Activated naive CD4-positive, alpha-beta T cell treated with anti-CD3 and anti-CD28 coated beads for 36 hours (primary cell): Measurements from ENCODE around the gene MYO1E. TPM values are rescaled to one million over a fixed set of nuclear protein-coding genes. Genes with fewer than 3 reads are reported as not detected.

Source experiments
- CTCF ChIA-PET: fragments of 350-600 bp; sonication (Branson Sonifier 250); formaldehyde crosslinking; loops from one replicate; lab custom pipeline; 2021; ENCODE audit warnings: antibody characterized with exemption; lab: Charles Lee
- DNase-seq: peaks from one replicate; pipeline ENCODE4 v3.0.0-alpha.2; 2020
- H3K27ac Mint-ChIP-seq: one replicate; pipeline ENCODE4 v1.8.0; 2021; ENCODE audit warnings: mild to moderate bottlenecking, mixed read lengths
- H3K27me3 Mint-ChIP-seq: one replicate; pipeline ENCODE4 v1.8.0; 2021; ENCODE audit warnings: low read depth, mixed read lengths
- H3K36me3 Mint-ChIP-seq: one replicate; pipeline ENCODE4 v1.8.0; 2021; ENCODE audit warnings: low read depth, mixed read lengths
- H3K4me1 Mint-ChIP-seq: one replicate; pipeline ENCODE4 v1.8.0; 2021; ENCODE audit warnings: low read depth, mixed read lengths
- H3K4me3 Mint-ChIP-seq: one replicate; pipeline ENCODE4 v1.8.0; 2021; ENCODE audit warnings: mild to moderate bottlenecking, moderate library complexity, mixed read lengths
- H3K9me3 Mint-ChIP-seq: one replicate; pipeline ENCODE4 v1.8.0; 2021; ENCODE audit warnings: mixed read lengths
- intact Hi-C: fragments of 100-400 bp; cut with micrococcal nuclease; formaldehyde crosslinking; loops from one replicate; pipeline ENCODE4 v1.15.1; 2023
- total RNA-seq, 2 experiments: library from RNA; stranded (reverse); gene quantifications; one replicate each; pipeline ENCODE4 v1.2.3, GENCODE V29; 2021

MYO1E gene
- total RNA-seq, 2 experiments from 2014 or later = 1.4 to 2.9 TPM

DNA sequence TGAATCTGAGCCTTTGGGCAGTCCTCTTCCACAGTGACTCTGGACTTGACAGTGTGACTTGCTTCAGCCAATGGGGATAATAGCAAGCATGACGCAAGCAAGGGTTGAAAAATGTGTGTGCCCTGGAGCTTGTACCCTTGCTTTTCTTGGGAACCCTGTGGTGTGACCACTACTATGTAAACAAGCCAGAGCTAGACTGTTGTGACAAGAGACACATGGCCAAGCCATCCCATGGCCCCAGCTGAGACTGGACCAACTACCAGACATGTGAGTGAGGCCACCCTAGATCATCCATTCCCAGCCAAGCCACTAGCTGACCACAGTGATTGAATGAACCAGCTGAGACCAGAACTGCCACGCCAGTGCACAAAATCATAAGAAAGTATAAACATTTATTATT lies 11.8 kb downstream of the MYO1E start:
- no peak overlapping the region for H3K27ac Mint-ChIP-seq
- no peak overlapping the region for H3K4me3 Mint-ChIP-seq
- intact Hi-C loops = no loop called here
- no peaks in the 10 kb centered on the region for H3K9me3 Mint-ChIP-seq
- H3K4me1 Mint-ChIP-seq = no peaks in the 10 kb centered on the region
- no peak for DNase-seq
- H3K27me3 Mint-ChIP-seq = no peaks in the 10 kb centered on the region
- H3K36me3 Mint-ChIP-seq = no peaks in the 10 kb centered on the region
- CTCF ChIA-PET = interaction anchor here (0.6 to 1.6 kb wide), 4 partner anchors 13 to 1998 kb away, joined by 3 read pairs; no protein-coding TSS in a partner anchor

DNA sequence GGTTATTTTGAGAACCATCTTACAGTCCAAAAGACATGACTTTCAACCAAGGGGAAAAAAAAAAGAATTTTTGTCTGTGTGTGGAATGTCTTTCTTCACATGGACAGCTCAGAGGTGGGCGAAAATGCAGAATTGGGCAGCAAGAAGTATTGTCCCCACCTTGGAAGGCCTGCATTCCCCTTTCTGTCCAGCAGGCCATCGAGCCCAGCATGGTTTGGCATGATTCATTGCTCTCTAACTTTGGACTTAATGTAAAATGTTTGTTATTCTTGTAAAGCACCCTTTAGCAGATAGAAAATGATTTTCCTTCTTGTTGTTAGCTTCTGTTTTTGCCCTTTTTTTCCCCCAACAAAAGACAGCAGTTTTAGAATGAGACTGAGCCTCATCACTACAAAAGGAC lies 12.4 kb downstream of the MYO1E start:
- Mint-ChIP-seq H3K27ac (no peak overlapping the region), H3K4me3 (no peak overlapping the region), H3K36me3 (no peaks in the 10 kb centered on the region), H3K4me1 (no peaks in the 10 kb centered on the region), H3K9me3 (no peaks in the 10 kb centered on the region), H3K27me3 (no peaks in the 10 kb centered on the region)
- intact Hi-C loops = no loop called here
- no peak for DNase-seq
- CTCF ChIA-PET = interaction anchor here (0.7 to 1.6 kb wide), 3 partner anchors 14 to 1997 kb away, joined by 3 read pairs; no protein-coding TSS in a partner anchor

DNA sequence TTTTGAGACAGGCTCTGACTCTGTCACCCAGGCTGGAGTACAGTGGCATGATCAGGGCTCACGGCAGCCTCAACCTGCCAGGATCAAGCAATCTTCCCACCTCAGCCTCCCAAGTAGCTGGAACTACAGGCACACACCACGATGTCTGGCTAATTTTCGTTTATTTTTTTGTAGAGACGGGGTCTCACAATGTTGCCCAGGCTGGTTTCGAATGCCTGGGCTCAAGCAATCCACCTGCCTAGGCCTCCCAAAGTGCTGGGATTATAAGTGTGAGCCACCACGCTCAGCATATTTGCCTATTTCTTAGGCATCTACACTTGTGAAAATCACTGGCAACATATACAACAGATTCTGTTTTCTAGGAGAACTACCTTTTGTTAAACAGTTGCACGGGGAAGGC lies 16.9 kb downstream of the MYO1E start:
- Mint-ChIP-seq H3K4me1 (peaks cover 11% of the 10 kb centered on the region), H3K4me3 (no peak overlapping the region), H3K27ac (no peak overlapping the region), H3K36me3 (no peaks in the 10 kb centered on the region), H3K27me3 (no peaks in the 10 kb centered on the region), H3K9me3 (no peaks in the 10 kb centered on the region)
- no peak for DNase-seq
- CTCF ChIA-PET = no interaction called here
- intact Hi-C loops = no loop called here

DNA sequence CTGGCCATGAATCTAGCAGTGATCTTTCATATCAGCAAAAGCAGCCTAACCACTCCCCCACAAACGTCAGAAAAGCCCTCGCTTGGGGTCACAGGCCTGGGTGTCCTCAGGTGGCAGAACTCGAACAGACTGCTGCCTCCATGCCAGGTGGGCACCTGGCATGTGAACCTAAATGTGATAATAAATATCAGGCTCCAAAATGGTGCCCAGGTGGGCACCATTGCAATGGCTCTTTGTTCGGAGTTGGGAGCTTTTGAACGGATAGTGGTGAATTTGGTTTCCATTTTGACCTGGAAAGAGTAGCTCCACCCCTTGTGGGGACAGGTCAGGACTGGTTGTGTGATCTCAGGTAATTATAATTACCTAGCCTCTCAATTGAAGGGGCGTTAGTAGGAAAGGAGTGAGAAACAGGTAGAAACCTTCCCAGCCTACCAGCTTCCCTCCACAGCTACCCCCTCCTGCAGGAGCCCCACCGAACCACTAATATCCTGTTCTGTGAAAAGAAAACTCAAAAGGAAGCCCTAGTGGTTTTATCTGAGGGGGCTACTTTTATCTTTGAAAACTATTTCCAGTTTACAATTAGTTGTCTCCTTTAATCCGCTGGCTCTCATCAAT lies 18.1 kb downstream of the MYO1E start:
- intact Hi-C loops = loop anchor here (5.0 kb wide), 1 partner anchor 372 kb away; no protein-coding TSS in a partner anchor
- CTCF ChIA-PET = no interaction called here
- Mint-ChIP-seq H3K36me3 (no peaks in the 10 kb centered on the region), H3K27ac (no peak overlapping the region), H3K9me3 (no peaks in the 10 kb centered on the region), H3K4me1 (peaks cover 18% of the 10 kb centered on the region), H3K27me3 (no peaks in the 10 kb centered on the region), H3K4me3 (no peak overlapping the region)
- DNase-seq = no peak

DNA sequence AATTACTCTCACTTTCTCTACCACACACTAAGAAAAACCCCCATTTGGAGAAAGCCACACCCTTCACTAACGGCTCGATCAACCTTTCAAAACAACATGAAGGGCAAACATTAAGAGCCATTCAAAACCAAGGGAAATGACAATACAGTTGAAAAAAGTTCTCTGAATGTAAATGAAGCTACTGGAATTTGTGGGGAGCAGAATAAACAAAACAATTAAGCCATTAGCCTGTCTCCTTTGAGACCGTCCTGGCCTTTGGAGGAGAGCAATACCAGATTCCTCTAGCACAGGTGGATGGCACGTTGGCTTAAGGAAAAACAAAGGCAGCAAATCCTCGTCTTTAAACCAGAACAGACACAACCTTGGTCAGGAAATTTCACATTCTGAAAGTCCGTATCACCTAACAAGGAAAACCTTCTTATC lies 18.7 kb downstream of the MYO1E start:
- intact Hi-C loops = loop anchor here (5.0 kb wide), 1 partner anchor 372 kb away; no protein-coding TSS in a partner anchor
- CTCF ChIA-PET = interaction anchor here (0.7 kb wide), 1 partner anchor 22 kb away, joined by 3 read pairs; no protein-coding TSS in a partner anchor
- H3K27ac Mint-ChIP-seq = no peak overlapping the region
- DNase-seq = no peak
- no peaks in the 10 kb centered on the region for H3K36me3 Mint-ChIP-seq
- no peaks in the 10 kb centered on the region for H3K9me3 Mint-ChIP-seq
- H3K4me1 Mint-ChIP-seq = peaks cover 18% of the 10 kb centered on the region
- H3K27me3 Mint-ChIP-seq = no peaks in the 10 kb centered on the region
- no peak overlapping the region for H3K4me3 Mint-ChIP-seq

DNA sequence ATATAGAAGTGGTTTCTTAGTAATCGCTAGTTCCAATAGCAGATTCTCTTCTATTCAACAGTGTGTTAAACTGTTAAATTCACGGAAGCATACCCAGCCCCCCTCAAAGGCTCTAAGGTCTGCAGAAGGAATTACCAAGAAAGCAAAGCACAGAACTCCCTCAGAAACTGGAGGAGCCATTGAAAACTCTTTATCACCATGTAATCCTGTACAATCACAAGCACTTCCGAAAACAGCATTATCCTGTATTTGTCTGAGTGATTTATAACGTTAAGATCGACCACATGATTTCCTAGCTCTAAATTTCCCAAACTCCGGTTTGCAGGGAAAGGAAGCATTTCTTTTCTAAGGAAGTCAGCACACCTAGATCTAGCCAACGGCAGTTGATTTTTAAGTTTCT lies 20.0 kb downstream of the MYO1E start:
- Mint-ChIP-seq H3K27ac (no peak overlapping the region), H3K36me3 (no peaks in the 10 kb centered on the region), H3K9me3 (no peaks in the 10 kb centered on the region), H3K4me3 (no peak overlapping the region), H3K4me1 (peaks cover 18% of the 10 kb centered on the region), H3K27me3 (no peaks in the 10 kb centered on the region)
- CTCF ChIA-PET = no interaction called here
- DNase-seq = no peak
- intact Hi-C loops = loop anchor here (5.0 kb wide), 1 partner anchor 370 kb away; no protein-coding TSS in a partner anchor

DNA sequence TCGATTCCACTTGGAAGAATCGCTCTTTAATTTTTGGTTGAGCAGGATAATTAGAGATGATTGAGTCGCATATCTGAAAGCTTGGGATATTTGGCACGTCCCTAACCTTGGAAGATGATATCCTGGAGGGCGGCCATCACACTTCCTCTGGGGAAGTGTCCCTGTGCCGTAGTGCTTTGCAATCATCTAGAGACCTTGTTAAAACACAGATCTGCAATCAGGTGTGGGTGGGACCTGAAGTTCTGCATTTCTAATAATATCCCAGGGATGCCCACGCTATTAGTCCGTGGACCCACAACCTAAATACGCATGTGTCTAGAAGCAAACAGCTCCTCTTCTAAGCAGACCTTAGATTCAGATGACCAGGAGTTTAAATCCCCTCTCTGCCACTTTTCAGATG lies 20.5 kb downstream of the MYO1E start:
- no peaks in the 10 kb centered on the region for H3K36me3 Mint-ChIP-seq
- H3K9me3 Mint-ChIP-seq = no peaks in the 10 kb centered on the region

DNA sequence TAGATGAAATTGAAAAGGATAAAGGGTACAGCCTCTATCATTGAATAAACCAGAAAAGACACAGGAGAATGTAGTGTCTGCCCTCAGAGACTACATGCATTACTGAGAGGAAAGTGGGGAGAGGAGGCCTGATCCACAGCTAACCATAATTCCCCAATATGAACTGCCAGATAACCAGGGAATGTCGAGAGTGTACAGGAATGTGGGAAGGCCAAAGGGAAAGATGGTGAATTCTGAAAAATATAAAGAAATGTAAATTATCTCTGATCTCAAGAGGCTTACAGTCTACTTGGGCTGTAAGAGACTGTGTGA lies 22.3 kb downstream of the MYO1E start:
- DNase-seq = no peak
- CTCF ChIA-PET = no interaction called here
- Mint-ChIP-seq H3K4me3 (no peak overlapping the region), H3K9me3 (no peaks in the 10 kb centered on the region), H3K27me3 (no peaks in the 10 kb centered on the region), H3K36me3 (no peaks in the 10 kb centered on the region), H3K4me1 (peaks cover 18% of the 10 kb centered on the region), H3K27ac (no peak overlapping the region)
- intact Hi-C loops = loop anchor here (2.0 to 5.0 kb wide), 2 partner anchors 50 to 368 kb away; no protein-coding TSS in a partner anchor

More for the DNA sequence above, 20.5 kb downstream of the MYO1E start:
- CTCF ChIA-PET = no interaction called here
- Mint-ChIP-seq H3K4me1 (peaks cover 18% of the 10 kb centered on the region), H3K27ac (no peak overlapping the region), H3K27me3 (no peaks in the 10 kb centered on the region), H3K4me3 (no peak overlapping the region)
- intact Hi-C loops = loop anchor here (5.0 kb wide), 1 partner anchor 370 kb away; no protein-coding TSS in a partner anchor
- DNase-seq = no peak

DNA sequence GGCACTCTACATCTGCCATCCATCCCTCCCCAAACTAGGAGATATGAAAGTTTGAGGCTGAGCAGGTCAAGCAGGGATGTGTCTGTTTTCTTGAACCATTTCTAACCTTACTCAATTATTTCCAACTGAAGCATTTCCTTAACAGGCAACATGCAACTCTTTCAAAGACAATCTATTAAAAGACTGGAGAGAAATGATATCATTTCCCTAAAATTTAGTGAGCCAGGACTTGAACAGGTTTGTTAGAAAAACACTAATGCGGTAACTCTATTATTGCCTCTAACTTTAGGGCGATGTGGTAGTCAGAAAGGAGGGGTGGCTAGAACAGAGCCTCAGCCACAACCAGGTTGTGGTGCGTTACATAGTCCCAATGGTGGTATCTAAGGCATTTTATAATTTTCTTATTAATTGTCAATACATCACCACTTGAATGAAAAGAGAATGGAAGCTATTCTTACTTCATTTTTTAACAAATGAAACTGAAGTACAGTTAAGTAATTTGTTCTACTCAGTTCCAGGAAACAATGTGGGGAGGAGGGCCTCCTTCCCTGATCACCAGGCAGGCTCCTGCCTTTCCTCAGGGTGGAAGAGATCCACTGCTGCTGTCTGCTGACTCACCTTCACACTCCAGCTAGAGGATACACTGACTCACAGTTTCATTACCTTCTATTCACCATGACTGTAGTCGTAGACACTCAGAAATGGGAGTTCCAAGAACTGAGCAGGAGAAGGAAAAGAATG lies 22.8 kb downstream of the MYO1E start:
- Mint-ChIP-seq H3K4me3 (no peak overlapping the region), H3K27me3 (no peaks in the 10 kb centered on the region), H3K27ac (no peak overlapping the region), H3K9me3 (no peaks in the 10 kb centered on the region), H3K4me1 (peaks cover 17% of the 10 kb centered on the region), H3K36me3 (no peaks in the 10 kb centered on the region)
- intact Hi-C loops = loop anchor here (2.0 to 5.0 kb wide), 2 partner anchors 49 to 368 kb away; no protein-coding TSS in a partner anchor
- CTCF ChIA-PET = no interaction called here
- peak; percentile 40 for DNase-seq

DNA sequence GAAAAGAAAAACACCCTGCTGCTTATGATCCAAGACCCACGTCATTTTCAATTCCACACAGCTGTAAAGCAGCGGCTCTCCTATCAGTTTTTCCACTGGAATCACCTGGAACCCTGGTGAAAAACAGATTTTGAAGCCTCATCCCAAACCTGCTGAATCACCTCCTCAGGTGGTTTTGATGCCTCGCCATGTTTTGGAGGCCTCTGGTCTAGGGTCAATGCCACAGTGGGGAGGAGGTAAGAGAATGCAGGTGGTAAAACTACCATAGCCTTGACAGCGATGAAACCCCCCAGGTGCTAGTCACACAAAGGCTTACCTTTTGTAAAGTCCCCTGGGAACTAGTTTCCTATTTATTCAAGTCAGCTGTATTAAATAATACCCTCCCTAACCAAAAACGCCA lies 24.8 kb downstream of the MYO1E start:
- CTCF ChIA-PET = interaction anchor here (0.6 kb wide), 2 partner anchors 13 to 144 kb away, joined by 3 to 6 read pairs; no protein-coding TSS in a partner anchor
- no peak overlapping the region for H3K27ac Mint-ChIP-seq
- no peak overlapping the region for H3K4me3 Mint-ChIP-seq
- no peaks in the 10 kb centered on the region for H3K9me3 Mint-ChIP-seq
- peaks cover 4% of the 10 kb centered on the region for H3K27me3 Mint-ChIP-seq
- intact Hi-C loops = no loop called here
- no peak for DNase-seq
- H3K36me3 Mint-ChIP-seq = no peaks in the 10 kb centered on the region
- peaks cover 8% of the 10 kb centered on the region for H3K4me1 Mint-ChIP-seq

DNA sequence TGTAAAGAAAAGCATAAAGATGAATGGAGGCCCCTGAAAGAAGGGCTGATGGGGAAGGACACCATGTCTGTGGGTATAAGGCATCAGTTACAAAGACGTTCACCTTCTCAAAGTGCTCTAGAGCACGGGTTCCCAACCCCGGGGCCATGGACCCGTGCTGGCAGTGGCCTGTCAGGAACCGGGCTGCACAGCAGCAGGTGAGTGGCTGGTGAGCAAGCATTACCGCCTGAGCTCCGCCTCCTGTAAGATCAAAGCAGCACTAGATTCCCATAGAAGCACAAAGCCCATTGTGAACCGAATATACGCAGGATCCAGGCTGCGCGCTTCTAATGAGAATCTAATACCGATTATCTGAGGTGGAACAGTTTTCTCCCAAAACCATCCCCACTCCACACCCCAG lies 25.7 kb downstream of the MYO1E start:
- no peak for DNase-seq
- Mint-ChIP-seq H3K4me3 (no peak overlapping the region), H3K36me3 (no peaks in the 10 kb centered on the region), H3K27me3 (peaks cover 4% of the 10 kb centered on the region), H3K27ac (no peak overlapping the region), H3K4me1 (peaks cover 8% of the 10 kb centered on the region), H3K9me3 (no peaks in the 10 kb centered on the region)
- CTCF ChIA-PET = no interaction called here
- intact Hi-C loops = no loop called here

DNA sequence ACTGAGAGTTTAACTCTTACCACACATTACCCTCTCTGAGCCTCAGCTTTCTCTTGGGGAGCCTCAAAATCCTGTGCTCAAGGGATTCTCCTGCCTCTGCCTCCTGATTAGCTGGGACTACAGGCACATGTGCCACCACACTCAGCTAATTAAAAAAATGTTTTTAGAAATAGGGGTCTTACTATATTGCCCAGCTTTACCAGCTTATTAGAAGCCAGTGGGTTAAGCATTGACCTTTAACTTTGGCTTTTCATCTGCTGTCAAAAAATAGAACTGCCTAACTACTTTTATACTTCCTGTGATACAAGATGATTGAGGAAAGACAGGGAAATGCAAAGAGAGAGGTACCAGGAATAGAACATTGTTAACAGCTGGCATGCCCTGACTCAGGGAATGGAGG lies 27.3 kb downstream of the MYO1E start:
- H3K36me3 Mint-ChIP-seq = no peaks in the 10 kb centered on the region
- intact Hi-C loops = no loop called here
- peaks cover 6% of the 10 kb centered on the region for H3K27me3 Mint-ChIP-seq
- H3K4me3 Mint-ChIP-seq = no peak overlapping the region
- CTCF ChIA-PET = no interaction called here
- no peak overlapping the region for H3K27ac Mint-ChIP-seq
- H3K4me1 Mint-ChIP-seq = peaks cover 6% of the 10 kb centered on the region
- DNase-seq = no peak
- no peaks in the 10 kb centered on the region for H3K9me3 Mint-ChIP-seq
